ENCODE results near the gene CDCA4.
A peak's percentile ranks its signal among the peaks of the same experiment; 100 is the strongest.
"Not testable (repeated sequence)": the region's sequence is repeated elsewhere in the genome, so short reads cannot be mapped to it uniquely, and the experiment has no call there.

The CDCA4 gene

DNA sequence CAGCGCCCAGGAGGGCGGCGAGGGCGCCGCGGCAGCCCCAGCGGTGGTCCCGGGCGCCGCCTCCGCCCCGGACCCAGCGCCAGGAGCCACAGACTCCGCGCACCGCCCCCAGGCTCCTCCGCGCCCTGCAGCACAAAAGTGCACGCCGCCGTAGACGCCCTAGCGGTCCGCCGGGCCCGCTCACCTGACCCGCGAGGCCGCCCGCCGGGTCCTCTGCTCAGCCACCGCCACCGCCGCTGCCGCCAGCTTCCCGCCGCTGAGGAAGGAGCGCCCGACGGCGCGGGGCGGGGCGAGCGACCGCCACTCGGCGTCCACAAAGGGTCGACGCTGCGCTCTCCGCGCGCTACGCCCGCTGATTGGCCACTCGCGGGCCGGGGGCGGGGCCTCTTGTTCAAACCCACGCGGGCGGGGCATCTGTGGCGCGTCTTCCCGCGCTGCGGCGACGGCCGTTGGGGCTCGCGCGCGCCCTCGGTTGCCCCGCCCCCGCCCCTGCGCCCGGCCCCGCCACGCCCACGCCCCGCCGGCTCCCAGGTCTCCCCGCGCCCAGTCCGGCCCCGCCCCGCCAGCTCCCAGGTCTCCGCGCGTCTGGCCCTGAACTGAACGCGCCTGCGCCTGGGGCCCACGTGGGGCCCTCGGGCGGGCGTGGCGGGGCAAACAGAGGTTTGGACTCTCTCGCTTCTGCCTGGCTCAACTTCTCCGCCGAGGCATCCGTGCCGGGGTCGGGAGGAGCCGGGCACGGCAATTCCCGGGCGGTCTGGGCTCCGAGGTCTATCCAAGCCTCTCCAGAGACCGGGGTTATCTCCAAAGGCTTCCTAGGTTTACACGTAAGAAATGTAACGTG, at the start of gene CDCA4:
TSS of gene CDCA4 (minus strand) at position 269 of the 841 bp plus-strand sequence. CDS start 9,154 bp downstream, outside the sequence.
- ATAC-seq: peak; percentile 86
- DNase-seq: peak; percentile 99

DNA sequence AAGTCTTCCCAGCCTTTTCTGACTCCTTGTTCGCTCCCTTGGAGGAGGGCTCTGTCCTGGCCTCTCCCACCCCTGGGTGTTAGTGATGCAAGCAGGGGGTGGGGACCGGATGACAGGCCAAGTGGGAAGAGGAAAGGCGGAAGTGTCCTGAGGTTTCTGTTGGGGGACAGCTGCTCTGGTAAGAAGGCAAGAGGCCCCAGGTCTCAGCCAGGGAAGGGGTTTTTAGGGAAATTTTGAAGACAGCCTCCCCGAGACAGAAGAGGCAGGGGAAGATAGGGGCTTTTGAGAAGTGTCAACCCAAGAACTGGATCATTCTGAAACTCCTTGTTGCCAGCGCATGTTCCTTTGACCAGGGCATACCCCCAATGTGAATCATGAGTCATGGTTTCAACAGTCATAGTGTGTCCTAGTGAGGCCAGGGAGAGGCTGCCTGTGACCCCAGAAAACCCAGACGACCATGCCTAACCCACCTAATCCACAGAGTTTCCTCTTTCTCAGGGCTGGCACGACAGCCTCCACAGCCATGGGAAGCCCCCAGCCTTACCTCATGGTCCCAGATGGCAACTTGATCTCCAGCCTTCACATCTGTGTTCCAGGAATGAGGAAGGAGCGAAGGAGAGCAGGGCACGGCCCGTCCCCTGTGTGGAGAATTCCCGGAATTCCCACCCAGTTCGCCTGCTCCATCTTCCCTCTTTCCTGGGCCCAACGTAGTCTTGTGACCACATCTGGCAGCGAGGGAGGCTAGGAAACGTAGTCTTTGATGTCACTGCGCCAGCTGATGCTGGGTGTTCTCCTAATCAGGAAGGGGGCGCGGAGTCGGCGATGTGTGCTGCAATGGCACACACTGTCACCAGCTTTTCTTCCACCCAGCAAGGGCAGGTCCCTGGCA, 49.2 kb upstream of the CDCA4 start:
- ATAC-seq: peak; percentile 70
- DNase-seq: peak; percentile 74

DNA sequence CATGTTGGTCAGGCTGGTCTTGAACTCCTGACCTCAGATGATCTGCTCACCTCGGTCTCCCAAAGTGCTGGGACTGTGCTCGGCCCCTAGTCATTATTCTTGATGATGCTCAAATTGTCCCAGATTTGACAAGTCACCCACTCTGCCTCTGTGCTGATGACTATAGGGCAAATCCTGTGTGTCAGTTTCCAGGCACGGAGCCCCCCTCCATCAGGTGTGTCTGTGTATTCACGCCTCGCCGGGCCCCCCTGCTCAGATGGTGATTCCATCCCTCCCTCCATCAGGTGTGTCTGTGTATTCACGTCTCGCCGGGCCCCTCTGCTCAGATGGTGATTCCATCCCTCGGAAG, 48.6 kb upstream of the CDCA4 start:
- no peak for DNase-seq
- ATAC-seq: no peak

DNA sequence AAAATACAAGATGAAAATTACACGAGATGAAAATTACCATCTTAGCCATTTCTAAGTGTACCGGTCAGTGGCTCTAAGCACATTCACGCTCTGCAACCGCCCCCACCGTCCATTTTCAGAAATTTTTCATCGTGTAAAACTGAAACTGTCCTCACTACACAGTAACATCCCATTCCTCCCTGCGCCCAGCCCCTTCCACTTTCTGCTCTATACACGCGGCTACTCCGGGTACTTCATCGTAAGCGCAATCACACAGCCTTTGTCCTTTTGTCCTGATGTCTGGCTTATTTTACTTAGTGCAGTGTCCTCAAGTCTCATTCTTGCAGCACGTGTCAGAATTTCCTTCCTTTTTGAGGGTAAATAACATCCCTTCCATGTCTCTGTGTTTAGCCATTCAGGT, 47.9 kb upstream of the CDCA4 start:
- ATAC-seq: no peak
- DNase-seq: no peak

DNA sequence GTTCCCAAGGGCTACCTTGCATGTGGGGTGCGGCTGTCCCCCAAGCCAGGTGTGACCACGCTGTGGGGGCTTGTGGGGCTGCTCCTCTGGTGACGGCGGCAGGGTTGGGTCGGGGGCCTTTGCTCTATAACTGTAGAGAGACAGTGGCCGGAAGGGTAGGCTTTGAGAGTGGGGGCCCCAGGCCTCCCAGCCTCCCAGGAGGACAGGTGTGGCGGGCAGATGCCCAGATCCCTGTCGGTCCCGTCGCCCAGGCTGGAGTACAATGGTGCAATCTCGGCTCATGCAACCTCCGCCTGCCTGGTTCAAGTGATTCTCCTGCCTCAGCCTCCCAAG, 47.1 kb upstream of the CDCA4 start:
- DNase-seq (no peak), ATAC-seq (no peak)

DNA sequence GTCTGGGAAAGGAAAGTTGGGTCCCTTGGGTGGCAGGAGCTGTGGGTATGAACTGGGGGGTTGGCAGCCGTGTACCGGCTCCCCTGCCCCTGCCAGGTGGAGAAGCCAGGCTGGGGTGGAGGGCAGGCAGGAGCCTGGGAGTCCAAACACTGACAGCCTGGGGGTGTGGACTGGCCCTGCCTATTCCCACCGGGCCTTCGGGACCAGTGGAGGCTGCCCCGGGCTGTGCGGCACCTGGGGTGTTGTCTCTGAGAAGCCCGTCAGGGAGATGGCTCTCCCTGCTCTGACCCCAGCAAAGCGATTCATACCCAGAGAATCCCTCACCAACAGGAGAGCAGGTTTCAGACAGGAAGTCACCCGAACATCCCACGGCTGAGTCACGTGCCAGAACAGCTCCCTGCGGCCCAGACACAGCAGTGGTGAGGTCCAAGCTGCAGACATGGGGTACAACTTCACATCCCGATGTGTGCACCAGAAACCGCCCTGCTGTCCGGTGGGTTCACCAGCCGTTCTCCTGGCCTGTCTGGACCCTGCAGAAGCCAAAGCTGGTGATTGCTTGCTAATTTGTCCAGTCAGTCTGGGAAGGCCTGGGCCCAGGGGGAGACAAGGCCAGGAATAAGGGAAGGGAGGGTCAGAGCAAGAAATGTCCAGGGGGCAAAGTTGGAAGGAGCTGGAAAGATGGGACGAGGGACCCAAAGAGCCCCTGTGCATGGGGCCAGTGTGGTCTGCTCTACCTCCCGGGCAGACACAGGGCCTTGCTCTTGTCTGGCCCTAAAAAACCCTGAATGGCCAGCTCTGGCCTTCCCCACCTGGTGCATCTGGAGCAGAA, 46.5 kb upstream of the CDCA4 start:
- ATAC-seq (peak; percentile 21), DNase-seq (peak; percentile 74)

DNA sequence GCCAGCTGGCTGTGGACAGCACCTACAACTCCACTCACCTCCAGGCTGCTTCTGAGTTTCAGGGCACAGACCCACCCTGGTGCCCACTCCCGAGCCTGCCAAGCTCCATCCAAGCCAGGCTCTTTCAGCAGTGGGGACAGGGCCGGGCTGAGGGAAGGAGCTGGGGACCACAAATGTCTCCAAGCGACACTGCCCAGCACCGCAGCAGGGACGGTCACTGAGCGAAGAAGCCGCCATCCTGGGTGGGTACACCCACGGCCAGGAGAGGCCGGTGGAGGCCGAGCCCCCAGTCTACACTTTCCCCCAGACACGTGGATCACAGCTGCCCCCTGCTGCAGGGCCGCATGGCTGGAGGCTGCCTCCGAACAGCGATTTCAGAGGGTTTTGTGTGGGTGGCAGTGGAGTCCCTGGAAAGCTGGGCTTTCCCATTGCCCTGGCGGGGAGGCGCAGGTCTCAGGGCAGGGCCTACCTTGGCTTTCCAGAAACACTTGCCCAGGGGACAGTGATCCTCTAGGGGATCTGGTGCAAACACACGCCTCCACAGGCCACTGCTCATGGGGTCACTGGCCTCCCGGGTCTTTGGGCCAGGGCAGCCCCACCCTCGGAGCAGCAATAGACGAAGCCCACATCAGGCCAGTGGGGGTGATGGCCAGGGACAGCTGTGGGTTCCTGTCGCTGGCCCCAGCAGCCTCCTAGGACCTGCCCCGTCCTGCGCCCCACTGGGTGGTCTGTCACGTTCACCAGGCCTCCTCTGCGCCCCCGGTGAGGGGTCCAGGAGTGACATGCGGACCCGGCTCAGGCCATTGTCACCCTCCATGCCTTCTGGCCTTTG, 45.6 kb upstream of the CDCA4 start:
- ATAC-seq (no peak), DNase-seq (peak; percentile 61)

DNA sequence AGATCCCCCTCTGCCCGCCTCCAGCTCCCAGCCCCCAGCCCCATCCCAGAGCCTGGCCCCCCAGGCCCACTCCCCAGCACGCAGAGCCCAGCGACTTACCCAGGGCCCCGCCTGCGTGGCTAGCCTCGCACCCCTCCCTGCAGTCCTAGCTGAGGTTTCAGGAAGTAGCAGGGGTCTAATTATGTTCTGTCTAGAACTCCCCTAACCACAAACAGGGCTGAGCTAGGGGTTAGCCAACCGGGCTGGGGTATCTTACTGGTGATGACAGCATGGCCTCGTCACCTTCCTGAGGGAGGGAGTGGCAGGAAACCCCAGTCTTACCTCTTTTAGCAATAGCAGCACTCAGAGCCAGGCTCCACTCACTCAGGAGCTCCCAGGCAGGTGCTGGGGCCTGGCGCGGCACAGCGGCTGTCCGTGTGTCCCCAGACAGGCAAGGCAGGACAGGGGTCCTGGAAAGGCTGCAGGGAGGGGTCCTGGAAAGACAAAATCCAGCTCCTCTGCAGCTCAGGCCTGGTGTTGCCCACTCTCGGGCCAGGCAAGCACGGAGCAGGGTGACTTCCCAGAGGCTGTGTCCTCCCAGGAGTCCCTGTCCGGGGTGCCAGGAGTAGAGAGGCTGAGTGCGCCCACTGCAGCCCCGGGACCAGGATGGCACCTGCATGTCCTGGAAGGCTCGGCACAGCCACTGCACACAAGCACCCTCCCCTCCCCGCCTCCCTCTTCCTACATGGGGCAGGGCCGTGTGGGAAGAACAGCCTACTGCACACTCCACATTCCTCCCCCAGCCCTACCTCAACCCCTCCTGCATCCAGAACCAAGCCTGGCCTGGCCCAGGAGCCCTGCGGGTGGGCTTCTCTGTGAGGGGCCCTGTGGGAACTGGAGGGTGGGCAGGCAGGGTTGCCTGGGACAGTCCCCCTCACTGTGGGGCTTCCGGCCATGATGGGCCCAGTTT, 44.7 kb upstream of the CDCA4 start, which contains the start of gene GPR132:
TSS of gene GPR132 (minus strand) at position 151 of the 949 bp plus-strand sequence. CDS start 10,010 bp downstream, outside the sequence.
- DNase-seq: peak; percentile 86
- ATAC-seq: peak; percentile 79

DNA sequence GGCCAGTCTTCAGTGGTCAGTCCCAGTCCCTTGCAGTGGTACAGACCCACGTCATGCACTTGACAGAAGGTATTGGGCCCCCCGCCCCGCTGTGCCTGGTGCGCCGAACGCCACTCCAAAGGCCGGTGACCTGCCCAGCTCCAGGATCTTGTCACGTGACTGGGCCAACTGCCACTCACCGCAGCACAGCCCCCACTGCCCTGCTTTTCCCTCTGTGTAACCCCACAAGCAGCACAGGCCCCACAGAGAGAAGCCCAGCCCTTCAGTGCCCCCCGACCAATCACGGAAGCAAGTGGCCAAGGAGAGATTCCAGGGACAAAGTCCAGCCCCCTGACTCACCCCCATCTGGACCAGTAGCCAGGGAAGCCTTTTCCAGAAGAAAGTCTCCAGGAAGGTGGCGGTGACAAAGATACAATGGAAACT, 43.8 kb upstream of the CDCA4 start:
- ATAC-seq: no peak
- peak; percentile 64 for DNase-seq

DNA sequence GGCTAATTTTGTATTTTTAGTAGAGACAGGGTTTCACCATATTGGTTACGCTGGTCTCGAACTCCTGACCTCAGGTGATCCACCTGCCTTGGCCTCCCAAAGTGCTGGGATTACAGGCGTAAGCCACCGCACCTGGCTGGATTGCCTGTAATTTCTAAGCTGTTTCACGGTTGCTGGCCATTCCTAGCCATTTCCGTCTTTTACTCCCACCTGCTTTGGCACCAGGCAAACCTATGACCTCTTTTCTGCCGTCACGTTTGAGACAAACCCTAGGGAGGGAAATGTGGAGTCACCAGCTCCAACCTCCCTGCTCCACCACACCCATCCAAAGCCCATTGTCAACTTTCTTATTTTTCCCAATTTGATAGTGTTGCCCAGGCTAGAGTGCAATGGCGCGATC, 43.1 kb upstream of the CDCA4 start:
- ATAC-seq: no peak

DNA sequence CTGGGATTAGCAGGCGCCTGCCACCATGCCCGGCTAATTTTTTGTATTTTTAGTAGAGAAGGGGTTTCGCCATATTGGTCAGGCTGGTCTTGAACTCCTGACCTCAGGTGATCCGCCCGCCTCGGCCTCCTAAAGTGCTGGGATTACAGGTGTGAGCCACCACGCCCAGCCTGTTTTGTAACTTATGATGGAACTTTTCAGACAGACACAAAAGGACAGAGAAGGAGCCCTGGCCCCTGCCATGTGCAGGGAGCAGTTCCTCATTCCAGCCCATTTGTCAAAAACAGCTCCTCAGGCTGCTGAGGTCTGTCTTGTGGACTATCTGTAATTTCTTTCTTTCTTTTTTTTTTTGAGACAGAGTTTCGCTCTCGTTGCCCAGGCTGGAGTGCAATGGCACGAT, 42.6 kb upstream of the CDCA4 start:
- DNase-seq, ATAC-seq: not testable (repeated sequence)

More for the DNA sequence above, 43.1 kb upstream of the CDCA4 start:
- peak; percentile 9 for DNase-seq

DNA sequence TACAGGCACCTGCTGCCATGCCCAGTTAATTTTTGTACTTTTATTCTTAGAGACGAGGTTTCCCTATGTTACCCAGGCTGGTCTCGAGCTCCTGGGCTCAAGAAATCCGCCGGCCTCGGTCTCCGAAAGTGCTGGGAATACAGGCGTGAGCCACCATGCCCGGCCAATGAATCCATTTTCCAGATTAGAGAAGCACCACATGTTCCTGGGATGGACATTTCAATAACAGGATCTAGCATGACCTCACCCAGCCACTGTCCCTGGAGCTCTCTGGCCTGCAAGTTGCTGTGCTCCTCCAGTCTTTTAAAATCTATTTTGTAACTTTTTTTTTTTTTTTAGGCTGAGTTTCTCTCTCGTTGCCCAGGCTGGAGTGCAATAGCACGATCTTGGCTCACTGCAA, 42.2 kb upstream of the CDCA4 start:
- ATAC-seq: no peak

DNA sequence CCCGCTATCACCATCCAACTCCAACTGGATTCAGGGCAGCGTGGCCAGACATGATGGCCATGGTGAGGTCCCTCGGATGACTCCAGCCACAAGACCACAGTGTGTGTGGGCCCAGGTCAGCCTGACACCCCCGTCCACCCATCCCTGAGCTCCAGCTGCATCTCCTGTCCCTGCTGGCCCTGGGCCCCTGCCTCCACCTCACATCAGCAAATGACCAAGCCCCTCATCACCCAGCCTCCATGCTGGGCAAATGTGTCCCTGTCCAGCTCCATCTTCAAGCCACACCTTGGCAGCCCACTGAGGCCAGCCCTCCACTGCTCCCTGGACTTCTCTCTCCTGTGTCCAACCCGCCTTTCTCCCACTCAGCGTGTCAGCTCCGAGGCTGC, 41.2 kb upstream of the CDCA4 start:
- ATAC-seq (no peak), DNase-seq (no peak)

More for the DNA sequence above, 42.2 kb upstream of the CDCA4 start:
- DNase-seq: no peak

DNA sequence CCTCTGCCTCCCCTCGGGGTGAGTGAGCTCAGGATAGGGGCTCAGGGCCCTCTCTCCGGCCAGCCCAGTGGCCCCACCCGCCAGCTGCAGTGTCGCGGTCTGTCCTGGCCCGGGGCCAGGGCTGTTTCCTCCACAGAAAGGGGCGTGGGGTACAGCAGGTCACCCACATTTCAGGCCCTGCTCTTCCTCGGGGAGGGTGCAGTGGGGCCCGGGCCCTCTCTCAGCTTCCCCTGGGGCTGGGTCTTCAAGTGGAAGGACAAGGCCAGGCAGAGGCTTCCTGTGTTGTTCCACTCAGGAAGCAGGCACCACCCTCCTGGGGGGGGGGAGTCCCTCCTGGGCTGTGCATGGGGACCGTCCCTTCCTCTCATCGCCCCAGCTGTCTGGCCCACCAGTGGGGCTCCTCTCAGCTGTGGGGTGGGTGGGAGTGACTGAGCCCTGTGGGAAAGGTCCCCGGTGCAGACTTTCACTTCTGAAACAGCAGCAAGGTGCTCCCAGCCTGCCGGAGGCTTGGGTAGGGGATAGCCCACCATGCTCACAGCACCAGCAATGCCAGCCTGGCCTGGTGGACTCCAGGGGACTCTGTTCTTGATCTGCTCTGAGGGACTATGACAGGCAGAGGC, 40.7 kb upstream of the CDCA4 start:
- DNase-seq (peak; percentile 84), ATAC-seq (peak; percentile 56)

DNA sequence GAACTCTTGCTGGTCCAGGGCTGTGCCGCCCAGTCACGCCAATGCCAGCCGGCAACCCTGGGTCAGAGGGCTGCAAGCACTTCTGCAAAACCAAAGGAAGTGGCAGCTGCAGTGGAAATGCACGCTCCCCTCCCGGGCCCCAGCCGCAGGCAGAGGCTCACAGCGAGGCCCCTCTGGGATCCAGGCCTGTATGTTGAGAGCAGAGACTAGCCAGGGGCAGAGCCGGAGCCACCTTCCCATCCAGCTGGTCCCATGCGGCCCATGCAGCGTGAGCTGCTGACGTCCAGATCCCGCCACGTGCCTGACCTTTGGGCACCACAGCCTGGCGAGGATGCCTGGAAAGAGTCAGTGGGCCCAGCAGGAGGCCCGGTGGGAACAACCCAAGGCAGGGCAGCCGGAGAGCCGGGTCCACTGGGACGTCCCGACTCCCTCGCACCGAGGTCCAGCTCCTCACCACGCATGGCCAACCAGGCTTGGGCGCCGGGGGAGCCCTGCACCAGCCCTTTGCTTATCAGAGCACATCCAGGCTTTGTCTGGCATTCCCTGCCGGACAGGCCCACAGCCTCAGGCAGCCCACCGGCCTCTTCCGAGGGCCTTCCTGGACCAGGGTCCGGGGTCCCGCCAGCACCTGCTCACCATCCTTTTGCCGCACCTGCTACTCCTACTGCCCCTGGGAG, 40.0 kb upstream of the CDCA4 start:
- ATAC-seq (no peak), DNase-seq (peak; percentile 70)

DNA sequence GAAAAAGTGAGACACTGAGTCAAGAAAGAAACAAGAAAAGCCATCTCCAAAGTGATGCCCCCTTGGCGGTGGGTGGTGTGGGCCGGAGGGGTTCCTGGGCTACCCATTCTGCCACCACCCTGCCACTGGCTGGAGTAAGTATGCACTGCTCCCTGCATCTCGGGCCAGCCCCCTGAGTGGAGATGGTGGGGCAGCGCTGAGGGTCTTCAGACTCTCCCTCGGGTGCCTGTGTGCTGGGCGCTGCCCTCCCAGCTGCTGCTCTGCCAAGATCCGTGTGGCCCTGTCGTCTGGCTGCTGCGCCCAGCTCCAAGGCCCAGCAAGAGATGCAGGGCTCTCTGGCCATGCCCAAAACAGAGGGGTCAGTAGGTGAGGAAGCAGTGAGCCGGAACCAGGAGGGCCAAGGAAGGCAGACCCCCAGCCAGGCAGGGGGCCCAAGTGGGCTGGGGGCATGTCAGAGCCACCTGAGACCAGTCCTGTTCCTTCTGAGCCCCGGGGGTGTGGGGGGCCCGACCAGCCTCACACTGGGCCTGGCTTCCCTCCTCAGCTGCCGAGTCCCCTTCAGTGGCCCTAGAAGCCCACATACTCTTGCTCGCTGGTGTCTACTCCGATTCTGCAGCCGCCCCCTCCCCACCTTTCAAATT, 39.2 kb upstream of the CDCA4 start:
- ATAC-seq (no peak), DNase-seq (peak; percentile 45)

DNA sequence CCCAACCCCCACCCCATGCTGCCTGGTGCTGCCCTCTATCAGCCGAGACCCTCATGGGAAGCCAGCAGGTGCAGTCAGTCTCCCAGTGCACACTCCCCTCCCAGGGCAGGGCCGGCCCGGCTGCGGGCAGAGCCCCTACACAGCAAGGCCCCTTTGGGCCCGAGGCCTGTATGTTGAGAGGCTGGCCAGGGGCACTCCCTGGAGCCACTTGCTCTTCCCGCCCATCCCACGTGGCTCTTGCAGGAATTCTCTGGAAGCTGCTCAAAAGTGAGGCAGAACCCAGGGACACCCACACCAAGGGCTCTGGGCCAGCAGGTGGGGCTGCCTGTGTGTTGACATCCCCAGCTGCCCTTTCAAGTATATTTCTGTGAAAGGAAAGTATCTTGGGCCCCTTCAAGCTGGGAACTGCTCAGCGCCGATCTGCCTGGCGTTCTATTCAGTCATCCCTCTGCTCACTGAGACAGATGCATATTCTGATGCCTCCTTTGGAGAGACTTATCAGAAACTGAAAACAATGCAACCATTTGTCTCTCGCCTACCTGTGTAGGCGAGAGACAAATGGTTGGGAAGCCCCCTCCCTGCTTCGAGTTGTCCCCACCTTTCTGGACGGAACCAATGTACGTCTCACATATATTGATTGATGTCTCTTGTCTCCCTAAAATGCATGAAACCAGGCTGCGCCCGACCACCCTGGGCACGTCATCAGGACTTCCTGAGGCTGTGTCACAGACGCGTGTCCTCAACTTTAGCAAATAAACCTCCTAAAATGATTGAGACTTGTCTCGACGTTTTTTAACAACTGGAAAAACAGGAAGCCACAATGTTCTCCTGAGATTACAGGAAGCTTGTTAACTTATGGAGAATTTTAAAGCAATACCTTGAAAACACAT, 38.4 kb upstream of the CDCA4 start:
- DNase-seq (peak; percentile 69), ATAC-seq (peak; percentile 59)

Measured in stimulated activated naive CD8-positive, alpha-beta T cell treated with anti-CD3 and anti-CD28 coated beads, Interleukin-15, Interleukin-2, amounts not matched to agents 100 U/mL and 50 U/mL, for 24 hours (primary cell).